Adipose tissue (tissue), 3 donors: Measurements from ENCODE around the gene LINC01488. TPM values are rescaled to one million over a fixed set of nuclear protein-coding genes. Genes with fewer than 3 reads are reported as not detected.
A peak's percentile ranks its signal among the peaks of the same experiment; 100 is the strongest.

Experiments
- H3K27ac ChIP-seq: one replicate; pipeline ENCODE4 v1.5.1; 2013; ENCODE audit warnings: low read depth, low read length
- WGBS, 3 donors: extraction: QIAGEN DNeasy Blood & Tissue Kit; methylation state at CpG; one replicate each; pipeline ENCODE4 v1.1.7; 2013; 5-methylcytosine and 5-hydroxymethylcytosine counted together
- polyA plus RNA-seq, 3 donors: library from polyadenylated mRNA; stranded (reverse); fragments of 200-250 nt; gene quantifications; one replicate each; pipeline ENCODE4 v1.2.3, GENCODE V29; 2013
- donor health status: healthy with polysubstance abuse.
- donor health status: Bipolar disorder and iron deficiency.
- donor health status: healthy.

The LINC01488 gene
- not detected for polyA plus RNA-seq

DNA sequence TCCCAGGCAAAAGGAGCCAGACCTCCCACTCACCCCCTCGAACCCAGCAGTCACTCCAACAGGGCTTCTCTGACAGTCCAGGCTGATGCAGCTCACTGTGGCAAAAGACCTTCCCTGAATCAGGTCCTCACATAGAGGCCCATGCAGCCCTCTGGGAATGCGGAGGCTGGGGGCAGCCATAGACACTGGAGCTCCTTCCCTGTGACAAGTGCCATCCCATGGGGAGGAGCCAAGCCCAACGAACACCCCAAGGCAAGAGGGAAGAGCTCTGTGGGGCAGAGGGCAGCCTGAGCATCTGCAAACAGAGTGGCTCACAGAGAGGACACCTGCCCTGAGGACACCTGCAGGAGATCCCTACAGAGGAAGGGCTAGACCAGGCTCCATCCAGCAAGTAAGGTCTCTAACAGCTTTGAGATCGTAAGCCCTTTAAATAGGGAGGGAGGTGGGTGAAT lies at the start of gene LINC01488:
TSS of gene LINC01488 (plus strand) at position 271 of the 452 bp plus-strand sequence.
- H3K27ac ChIP-seq: no peak within 1 kb of the TSS
- 76 to 92% (median 91%) methylated on average over 4 of the region's 4 CpGs for WGBS, 3 donors

DNA sequence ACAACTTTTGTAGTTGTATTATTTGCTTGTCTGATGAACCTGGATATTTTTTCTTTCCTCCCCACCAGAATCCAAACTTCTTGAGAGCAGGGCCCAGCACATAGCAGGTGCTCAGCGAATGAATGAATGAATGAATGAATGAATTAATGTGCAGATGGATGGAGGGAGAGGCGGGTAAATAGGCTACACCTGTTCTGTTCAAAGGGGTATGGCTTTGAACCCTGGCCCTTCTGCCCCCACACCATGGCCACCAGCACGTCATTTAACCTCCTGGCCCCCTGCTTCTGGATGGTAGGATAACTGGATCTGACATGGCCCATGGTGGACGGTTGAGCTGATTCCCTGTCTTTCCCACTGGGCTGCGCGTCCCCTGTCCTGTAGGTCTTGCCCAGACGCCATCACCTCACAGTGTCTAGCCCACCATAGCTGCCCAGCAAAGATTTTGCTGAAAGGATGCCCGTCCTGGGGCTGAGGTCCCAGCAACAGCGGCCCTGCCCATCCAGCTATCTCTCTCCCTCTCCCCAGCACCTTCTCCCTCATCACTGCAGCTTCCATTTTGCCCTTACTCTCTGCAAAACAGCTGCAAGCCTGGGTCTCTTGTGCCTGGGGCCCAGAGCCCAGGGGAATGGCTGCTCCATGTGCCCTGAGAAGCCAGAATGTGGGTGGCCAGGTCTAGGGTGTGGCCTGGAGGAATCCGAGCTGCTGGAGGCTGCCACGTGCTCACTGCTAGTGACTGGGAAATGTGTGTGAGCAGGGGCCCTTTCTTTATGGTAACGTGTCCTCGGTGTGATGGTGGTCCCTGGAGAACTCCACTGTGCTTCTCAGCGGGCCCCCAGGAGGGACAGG lies 49.3 kb upstream of the LINC01488 start:
- 85 to 88% (median 86%) methylated on average over 14 of the region's 14 CpGs for WGBS, 3 donors
- no peak overlapping the region for H3K27ac ChIP-seq

DNA sequence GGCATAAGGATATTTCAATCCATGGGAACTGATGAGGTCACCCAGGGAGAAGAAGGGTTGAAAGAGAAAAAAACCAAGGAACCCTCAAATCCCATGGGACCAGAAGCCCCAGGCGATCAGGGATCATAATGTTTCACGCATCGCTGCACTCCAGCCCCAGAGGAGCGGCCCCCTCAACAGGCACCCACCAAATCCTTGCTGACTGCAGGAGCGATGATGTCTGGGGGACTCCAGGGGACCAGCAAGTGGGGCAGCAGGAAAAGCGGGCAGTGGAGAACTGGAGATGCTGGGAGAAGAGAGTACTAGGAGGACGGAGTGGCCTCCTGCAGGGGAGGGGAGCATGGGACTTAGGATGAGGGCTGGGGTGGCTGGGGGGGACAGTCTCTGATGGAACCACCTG lies 47.7 kb upstream of the LINC01488 start:
- WGBS, 3 donors: 83 to 96% (median 94%) methylated on average over 7 of the region's 7 CpGs
- no peak overlapping the region for H3K27ac ChIP-seq

DNA sequence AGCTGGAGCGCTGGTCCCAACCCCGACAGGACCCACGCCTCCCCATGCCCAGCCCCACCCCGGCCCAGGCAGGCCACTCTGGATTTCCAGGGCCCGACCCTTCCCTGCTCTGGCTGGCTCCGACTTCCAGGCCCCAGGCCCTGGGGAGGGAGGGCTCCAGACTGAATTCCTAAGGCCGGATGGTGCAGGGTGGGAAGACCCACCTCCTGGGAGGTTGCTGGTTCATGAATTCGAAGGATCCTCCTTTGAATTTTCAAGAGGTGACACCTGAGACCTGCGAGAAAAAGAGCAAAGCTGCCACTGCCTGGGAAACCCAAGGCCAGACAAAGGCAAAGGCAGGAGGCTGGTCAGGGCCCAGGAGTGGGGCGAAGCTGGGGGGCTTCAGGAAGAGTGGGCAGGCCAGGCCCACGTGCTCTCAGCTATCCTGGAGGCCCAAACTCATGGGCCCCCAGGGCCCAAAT lies 47.0 kb upstream of the LINC01488 start:
- whole genome bisulfite sequencing, 3 donors: 82 to 85% (median 84%) methylated on average over 11 of the region's 11 CpGs
- no peak overlapping the region for H3K27ac ChIP-seq

DNA sequence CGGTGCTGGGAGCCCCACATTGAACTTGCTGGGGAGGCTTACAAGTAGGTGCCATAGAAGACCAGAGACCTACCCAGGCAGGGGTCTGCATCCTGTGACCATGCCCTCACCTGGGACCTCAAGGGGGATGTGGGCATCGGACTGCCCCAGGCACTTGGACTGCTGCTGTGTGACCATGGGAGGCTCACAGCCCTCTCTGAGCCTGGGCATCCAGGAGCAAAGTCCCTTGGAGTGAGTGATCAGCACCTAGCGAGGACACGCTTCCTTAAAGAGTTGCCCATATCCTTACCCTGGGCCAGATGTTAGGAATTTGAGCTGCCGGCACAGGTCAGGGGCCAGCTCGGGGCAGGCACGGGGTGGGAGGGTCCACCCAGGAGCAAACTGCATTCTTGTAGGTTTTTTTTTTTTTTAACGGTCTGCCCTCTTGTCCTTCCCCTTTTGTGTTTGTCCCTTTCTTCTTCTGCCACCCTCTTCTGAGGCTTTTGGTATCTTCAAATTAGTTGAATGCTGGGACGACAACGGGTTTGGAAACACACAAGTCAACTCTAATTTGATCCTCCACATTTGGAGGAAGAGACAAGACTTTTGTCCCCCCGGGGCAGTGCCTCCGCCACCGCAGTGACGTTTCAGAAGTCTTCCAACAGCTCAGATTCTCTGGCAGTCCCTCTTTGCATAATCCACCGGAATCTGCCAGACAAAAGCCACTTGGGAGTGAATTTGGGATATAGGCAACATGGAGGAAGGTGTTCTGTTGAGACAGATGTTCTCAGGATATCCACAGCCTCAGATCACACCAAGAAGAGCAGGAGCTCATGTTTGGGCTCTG lies 46.1 kb upstream of the LINC01488 start:
- H3K27ac ChIP-seq: no peak overlapping the region
- 47 to 75% (median 50%) methylated on average over 15 of the region's 15 CpGs for whole genome bisulfite sequencing, 3 donors

DNA sequence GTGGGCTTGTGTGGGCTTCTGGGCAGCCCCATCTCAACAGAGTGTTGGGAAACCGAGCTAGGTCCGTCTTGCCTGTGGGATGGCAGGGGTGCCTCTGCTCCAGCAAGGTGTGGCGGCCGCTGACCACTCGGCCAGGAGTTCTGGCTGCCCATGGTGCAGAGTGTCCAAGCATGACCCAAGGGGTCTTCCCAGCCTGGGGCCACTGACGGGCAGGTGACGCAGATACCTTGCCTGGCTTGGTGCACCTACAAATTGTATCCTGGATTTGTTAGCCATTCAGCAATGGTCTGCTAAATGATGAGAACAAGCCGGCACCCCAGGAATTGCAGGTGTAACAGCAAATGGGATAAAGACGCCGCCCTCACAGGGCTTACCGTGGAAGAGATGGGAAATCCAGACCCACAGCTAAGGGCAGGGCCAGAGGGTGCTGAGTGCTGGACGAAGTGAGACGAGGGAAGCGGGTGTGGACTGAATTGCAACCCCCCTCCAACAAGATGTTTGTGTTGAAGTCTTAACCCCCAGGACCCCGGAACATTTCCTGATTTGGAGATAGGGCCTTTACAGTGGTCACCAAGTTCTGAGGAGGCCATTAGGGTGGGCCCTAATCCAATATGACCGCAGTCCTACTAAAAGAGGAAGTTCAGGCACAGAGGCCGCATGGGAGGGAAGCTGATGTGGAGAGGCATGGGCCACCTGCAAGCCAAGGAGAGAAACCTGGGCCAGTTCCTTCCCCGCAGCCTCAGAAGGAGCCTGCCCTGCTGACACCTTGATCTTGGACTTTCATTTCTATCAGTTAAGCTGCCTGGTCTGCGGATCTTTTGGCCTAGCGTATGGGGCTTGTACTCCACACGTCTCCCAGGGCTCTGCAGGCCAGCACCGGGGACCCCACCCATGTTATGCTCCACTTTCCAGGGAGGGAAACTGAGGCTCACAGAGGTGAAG lies 45.2 kb upstream of the LINC01488 start:
- WGBS, 3 donors: 79 to 84% (median 83%) methylated on average over 22 of the region's 22 CpGs
- H3K27ac ChIP-seq: no peak overlapping the region

DNA sequence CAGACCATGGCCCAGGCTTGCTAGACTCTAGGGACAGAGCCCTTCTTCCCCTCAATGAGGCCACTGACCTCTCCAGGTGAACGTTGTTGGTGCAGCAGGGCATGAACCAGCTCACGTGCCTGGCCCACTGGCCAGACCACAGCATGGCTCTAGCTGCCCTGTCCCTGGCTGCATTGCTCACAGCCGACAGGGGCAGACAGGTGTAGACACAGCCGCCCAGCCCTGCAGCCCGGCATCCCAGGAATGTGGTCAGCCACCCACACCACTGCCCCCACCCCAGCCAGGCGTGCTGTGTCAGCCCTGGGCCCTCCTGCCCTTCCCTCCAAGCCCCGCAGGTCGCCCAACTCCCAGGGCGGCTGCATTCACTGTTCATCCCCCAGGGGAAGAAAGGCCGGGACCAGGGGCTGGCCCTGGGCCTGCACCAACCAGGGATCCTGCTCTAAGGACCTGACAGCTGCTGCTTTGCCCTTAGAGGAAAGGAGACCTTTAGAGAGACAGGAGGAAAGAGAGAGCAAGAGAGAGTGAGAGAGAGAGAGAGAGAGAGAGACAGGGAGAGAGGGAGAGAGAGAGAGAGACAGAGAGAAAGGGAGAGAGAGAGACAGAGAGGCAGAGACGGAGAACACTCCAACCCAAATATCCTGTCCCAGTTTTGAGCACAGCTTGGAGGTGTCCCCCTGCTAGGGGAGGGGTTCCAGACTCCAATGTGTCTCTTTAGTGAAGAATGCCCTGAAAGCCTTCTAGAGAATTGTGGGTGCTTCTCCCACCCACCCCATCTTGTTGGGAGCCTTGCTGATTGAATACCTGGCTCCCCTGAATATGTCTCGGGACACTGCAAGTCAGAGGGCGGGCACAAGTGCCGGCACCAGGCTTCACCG lies 44.2 kb upstream of the LINC01488 start:
- no peak overlapping the region for H3K27ac ChIP-seq
- 69 to 85% (median 82%) methylated on average over 15 of the region's 15 CpGs for WGBS, 3 donors

DNA sequence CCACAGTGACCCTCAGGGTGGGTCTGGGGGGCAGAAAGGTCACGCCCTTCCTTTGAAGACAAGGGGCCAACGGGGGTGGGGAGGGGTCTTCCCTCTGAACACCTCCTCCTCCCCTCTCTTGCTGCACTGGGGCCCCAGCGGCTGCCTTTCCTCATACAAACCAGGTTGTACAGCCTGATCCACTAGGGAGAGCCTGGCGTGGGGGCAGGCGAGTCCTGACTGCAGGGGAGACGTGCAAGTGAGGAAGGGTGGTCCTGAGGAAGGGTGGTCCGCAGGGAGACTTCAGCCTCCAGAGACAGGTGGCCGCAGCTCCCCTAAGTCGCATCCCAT lies 43.6 kb upstream of the LINC01488 start:
- 81 to 90% (median 89%) methylated on average over 9 of the region's 9 CpGs for WGBS, 3 donors

DNA sequence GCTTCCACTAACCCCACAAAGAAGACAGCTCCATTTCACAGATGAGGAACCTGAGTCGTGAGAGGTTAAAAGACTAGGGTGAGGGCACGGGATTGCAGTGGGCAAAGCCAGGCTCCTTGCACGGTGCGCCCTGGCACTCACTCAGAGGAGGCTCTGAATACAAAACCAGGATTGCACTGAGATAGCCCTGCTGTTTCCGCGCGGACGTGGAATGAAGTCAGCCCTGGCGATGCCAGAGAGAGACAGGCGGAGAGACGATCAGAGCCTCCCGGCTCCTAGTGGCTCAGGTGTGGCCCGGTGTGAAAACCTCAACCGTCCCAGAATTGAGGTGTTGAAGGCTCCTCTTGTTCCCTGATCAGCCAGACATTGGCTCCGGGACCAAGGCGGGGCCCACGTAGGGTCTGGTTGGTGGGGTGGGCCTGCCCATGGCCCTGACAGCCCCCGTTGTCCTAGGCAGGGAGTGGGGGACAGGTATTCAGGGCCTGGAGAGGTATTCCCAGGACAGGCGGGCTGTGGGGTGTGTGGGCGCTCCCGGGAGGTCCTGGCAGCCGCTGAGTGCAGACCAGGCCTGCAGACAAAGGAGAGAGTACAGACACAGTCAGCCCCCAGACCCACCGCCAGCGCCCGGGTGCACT lies 43.1 kb upstream of the LINC01488 start:
- H3K27ac ChIP-seq: no peak overlapping the region
- WGBS, 3 donors: 90 to 92% (median 92%) methylated on average over 22 to 25 of the region's 25 CpGs

More for the DNA sequence above, 43.6 kb upstream of the LINC01488 start:
- no peak overlapping the region for H3K27ac ChIP-seq

DNA sequence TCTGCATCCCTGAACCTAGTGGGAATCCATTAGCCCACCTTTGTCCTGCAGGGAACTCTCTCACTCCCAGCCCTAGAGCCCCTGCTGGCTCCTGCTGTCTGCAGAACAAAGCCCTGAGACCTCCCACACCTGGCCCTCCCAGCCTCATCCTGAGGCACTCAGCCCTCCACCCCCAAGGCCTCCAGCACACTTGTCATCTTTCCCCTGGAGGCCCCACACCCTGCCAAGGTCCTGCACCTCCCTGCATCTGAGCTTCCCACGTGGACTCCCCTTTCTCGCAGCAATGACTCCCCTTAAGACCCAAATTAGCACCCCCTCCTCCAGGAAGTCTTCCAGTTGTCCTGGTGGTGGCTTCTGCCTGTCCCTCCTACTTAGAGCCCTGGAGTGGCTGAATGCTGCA lies 42.3 kb upstream of the LINC01488 start:
- 72 to 88% (median 84%) methylated on average over 2 of the region's 2 CpGs for WGBS, 3 donors

DNA sequence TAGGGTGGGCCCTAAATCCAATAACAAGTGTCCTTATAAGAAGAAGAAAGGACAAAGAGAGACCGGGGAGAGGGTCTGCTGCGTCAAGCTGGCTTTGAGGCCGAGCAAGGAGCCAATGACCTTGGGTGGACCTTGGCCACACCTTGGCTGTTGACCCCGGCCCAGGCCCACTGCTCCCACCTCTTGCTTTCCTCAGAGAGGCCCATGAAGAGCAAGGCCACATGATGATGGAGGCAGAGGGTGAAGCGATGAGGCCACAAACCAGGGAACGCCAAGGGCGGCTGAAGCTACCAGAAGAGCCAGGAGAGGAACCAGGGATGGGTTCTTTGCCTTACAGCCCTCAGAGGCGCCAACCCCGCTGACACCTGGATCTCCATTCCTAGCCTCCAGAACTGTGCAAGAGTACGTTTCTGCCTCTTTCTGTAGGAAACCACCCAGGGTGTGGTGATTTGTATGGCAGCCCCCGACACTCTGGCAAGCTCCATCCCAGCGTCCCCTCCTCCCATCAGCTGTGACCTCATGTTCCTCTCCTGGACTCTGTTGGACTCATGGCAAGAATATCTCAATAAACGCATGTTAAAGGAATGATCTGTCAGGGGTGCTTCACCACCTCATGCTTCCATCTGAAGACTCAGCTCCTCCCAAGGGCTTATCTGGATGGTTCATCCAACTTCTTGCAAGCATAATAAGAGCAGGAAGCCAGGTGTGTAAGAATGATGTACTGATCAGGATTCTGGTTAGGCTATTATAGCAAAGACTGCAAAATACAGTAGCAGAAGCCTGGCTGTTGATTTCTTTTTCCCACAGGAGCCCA lies 41.6 kb upstream of the LINC01488 start:
- WGBS, 3 donors: 95 to 97% (median 96%) methylated on average over 13 of the region's 13 CpGs
- no peak overlapping the region for H3K27ac ChIP-seq

More for the DNA sequence above, 42.3 kb upstream of the LINC01488 start:
- no peak overlapping the region for H3K27ac ChIP-seq

DNA sequence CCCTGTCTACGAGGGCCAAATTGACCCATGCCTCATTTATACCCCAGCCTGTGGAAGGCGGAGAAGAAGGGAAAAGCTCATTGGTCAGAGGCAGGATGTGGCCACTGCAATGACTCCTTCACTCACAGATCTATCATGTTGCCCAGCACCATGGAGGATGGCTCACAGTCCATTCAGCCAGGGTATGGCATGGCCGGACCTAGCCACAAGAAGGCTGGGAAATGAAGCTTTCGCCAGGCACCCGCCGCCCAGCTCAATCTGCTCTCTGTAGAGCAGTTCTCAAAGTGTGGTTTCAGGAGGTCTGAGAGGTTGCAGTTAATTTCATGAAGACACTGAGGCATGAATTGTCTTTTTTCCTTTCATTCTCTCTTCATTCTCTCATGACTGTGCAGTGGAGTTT lies 40.6 kb upstream of the LINC01488 start:
- WGBS, 3 donors: 93 to 96% (median 94%) methylated on average over 6 of the region's 6 CpGs
- no peak overlapping the region for H3K27ac ChIP-seq

DNA sequence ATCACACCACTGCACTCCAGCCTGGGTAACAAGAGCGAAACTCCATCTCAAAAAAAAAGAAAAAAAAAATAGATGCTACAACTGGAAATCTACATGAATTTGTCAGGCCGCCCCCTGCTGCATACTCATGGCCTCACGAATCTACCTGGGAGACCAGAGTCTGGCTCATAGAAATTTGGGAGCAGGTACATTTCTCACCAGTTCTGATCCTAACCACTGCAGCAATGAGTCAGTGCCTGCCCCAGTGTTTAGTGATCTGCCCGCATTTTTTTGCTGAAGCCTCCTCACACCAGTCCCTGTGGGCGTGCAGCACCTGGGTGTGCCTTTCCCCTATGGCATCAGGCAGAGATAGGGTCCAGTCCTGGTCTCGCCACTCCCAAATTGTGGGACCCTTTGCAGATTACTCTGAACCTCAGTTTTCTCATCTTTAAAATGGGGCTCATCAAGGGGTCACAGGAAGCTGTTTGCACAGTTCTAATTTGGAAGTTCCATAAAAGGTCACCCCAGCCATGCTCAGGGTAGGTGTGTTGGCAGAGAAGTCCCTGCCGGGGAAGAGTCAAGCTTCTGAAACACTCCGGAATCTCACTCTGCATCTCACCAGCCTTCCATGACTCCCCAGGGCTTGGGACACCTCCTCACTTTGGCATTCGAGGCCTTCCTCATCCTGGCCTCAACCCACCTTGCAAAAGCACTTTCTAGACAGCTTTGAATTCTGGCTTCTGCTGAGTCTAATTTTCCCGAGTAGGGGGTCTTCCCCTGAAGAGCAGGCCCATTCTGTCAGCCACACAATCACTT lies 39.3 kb upstream of the LINC01488 start:
- no peak overlapping the region for H3K27ac ChIP-seq
- 74 to 77% (median 76%) methylated on average over 10 of the region's 10 CpGs for WGBS, 3 donors

DNA sequence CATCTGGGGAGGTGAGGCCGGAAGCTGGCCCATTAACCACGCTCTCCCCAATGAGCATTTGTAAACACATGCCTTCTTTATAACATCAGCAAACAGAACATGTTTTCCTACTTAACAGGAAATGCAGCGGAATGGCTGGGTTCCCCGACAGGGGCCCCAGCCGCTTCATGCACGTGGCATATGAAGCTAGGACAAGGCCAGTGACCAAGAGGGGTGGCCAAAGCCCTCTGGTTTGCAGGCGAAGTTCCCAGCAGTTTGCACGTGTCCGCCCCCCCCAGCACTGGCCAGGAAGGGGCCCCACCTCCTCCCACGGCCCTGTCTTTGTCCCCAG lies 38.7 kb upstream of the LINC01488 start:
- 19 to 30% (median 28%) methylated on average over 10 of the region's 10 CpGs for WGBS, 3 donors
- H3K27ac ChIP-seq: no peak overlapping the region

DNA sequence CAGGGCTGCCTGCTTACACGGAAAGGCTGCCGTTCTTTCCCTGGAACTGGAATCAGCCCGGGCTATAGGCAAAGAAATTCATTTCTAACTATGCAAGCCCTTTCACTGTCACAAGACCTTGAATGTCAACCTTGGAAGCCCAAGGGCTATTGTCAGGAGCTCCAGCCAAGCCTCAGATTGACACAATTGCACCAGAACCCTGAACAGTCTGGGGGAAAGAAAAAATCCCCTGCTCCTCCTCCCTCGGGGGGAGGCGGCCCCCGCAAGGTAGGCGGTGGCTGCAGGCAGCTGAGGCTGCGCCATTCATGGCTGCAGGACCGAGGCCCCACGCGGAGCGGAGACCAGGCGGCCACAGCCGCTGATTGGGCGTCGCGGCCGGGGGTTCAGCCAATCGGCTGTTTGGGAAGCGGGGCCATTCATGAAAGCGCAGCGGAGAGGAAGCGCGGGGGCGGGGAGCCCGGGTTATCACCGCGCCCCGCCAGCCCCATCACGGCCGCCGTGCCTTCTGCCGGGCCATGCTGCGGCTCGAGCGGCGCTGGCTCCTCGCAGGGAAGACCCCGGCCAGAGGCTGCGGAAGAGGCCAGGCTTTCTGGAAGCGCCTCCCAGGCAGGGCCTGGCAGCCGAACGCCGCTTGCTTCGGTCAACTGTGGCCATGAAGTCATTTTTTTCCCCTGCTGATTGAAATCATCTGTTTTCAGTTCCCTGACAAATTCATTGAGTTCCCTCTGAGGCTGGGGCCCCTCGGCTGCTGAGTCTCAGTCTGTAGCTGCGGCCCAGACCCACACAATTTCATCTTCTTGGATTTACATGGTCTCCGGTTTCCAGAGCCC lies 38.1 kb upstream of the LINC01488 start:
- WGBS, 3 donors: 2 to 5% (median 2%) methylated on average over 45 to 48 of the region's 48 CpGs
- peak overlapping the region; percentile 58 for H3K27ac ChIP-seq
